Stimulated activated CD4-positive, alpha-beta T cell treated with anti-CD3 and anti-CD28 coated beads, Interleukin-4, amount 100 ng/mL, for 48 hours (primary cell): Measurements from ENCODE around the gene FOXO1.
"Not testable (repeated sequence)": the region's sequence is repeated elsewhere in the genome, so short reads cannot be mapped to it uniquely, and the experiment has no call there.

ENCODE experiments used
- DNase-seq, 2 donors: peaks; one replicate each; pipeline ENCODE4 v3.0.0-alpha.2; 2020; ENCODE audit warnings: low read depth in 2 of 2

FOXO1 gene

GRCh38 chr13:40666045-40666932 lies at the start of gene FOXO1:
FOXO1 (minus strand) TSS chr13:40666641; CDS start chr13:40666212, 429 bp downstream.
- DNase-seq: peak; percentile 79 to 85

- DNase-seq: not testable (repeated sequence)
Measured at GRCh38 chr13:40714433-40714832, 48.0 kb upstream of the FOXO1 start.

GRCh38 chr13:40706439-40706838 lies 40.0 kb upstream of the FOXO1 start:
- no peak for DNase-seq

- DNase-seq: no peak
Measured at GRCh38 chr13:40697711-40698110, 31.3 kb upstream of the FOXO1 start.

DNA sequence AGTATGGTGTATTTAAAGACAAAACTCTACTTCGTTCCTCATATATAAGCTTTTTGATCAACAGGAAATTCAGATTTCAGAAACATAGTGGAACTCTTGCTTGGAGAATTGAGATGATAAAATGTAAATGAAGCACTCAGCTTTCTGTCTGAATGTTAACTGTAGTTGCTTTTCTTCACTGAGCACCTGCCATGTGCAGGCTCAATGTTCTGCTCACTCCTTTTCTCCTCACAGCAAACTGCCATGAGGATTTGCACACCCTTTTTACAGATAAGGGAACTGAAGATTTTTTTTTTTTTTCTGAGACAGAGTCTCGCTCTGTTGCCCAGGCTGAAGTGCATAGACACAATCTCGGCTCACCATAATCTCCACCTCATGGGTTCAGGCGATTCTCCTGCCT lies 28.0 kb upstream of the FOXO1 start:
- DNase-seq: no peak

- no peak for DNase-seq
Measured at GRCh38 chr13:40692946-40693345, 26.5 kb upstream of the FOXO1 start.

- no peak for DNase-seq
Measured at GRCh38 chr13:40688781-40689180, 22.3 kb upstream of the FOXO1 start.

DNA sequence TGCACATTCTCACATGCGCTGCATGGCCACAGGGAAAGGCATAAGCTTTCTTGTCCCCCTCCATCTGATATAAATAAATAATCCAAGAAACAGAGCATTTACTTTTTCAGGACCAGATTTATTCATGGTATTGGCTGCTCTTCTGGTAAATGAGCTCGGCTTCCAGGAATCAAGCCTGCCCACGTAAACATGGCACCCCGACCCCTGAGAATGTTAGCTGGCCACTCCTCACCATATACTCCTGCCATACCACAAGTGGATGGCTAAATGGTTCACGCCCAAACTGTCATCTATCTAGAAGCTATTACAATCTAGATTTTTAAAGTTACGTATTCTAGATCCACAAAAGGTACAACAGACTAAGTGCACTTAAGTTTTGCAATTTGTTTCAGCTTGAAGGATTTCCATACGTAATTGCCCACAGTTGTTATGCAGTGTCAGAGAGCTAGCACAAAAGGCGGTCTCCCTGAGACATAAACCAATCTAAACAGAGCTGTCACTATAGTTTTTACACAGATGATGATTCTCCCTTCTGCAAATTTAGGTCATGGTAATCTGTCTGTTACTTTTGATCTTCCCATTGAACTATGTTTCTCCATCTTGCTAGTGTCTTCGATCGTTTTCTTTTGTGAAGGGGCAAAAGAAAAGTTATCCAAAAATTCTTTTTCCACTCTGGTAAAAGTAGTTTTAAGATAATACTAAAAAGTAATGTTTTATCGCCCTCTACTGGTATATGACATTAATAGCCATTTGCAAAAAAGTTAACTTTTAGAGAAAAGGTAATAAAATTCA lies 16.2 kb upstream of the FOXO1 start:
- no peak for DNase-seq

GRCh38 chr13:40681341-40682146 lies 15.1 kb upstream of the FOXO1 start:
- no peak for DNase-seq

- no peak for DNase-seq
Measured at GRCh38 chr13:40680659-40681323, 14.3 kb upstream of the FOXO1 start.

GRCh38 chr13:40679480-40679985 lies 13.1 kb upstream of the FOXO1 start:
- DNase-seq: no peak

DNA sequence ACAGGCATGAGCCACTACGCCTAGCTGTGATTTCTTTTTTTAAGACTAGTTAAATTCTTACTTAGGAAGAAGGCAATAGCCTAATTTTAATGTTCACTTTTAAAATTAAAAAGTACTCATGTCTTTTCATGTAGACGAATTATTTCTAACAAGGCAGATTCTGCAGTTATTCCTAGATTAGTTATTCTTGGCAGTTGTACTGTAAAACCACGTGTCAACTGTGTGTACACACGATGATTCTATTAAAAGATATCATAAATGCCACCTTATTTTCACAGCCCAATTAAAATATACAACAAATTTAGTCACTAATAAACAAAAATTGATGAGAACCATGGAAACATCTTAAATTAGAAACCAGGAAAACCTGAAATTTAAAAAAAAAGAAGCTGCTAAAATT lies 10.6 kb upstream of the FOXO1 start:
- no peak for DNase-seq

DNA sequence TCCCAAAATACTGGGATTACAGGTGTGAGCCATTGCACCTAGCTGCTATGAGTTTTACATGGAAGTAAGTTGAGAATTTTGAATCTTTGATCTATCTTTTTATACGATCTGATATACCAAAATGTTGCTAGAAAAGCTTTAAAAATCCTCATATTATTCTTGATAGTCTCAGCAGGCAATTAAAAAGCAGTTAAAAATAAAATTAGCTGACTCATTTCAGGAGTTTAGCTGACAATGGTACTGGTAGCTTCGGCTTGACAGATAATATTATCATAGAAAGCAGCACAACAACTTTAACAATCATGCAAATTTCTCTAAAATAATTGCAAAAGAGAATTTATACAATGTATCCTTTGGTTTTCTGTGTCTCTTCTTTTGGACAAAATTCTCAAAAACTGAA lies 9.6 kb upstream of the FOXO1 start:
- DNase-seq: no peak

DNA sequence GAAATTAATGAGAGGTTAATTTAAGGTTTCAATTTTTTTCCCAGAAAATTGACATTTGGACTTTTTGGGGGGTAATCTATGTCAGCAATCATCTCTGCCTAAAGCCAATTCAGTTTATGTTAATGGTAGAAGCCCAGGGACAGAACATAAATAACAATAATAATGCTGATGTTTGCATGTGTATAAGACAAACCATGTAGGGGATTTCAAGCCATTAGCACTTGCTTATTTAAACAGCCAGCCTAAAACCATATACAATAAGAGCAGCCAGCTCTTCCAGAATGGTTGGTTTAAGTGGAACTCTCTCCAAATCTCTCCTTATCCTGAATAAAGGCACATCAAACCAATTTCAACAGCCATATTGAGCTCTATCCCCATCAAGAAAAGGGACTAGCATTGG lies 7.0 kb upstream of the FOXO1 start:
- no peak for DNase-seq

DNA sequence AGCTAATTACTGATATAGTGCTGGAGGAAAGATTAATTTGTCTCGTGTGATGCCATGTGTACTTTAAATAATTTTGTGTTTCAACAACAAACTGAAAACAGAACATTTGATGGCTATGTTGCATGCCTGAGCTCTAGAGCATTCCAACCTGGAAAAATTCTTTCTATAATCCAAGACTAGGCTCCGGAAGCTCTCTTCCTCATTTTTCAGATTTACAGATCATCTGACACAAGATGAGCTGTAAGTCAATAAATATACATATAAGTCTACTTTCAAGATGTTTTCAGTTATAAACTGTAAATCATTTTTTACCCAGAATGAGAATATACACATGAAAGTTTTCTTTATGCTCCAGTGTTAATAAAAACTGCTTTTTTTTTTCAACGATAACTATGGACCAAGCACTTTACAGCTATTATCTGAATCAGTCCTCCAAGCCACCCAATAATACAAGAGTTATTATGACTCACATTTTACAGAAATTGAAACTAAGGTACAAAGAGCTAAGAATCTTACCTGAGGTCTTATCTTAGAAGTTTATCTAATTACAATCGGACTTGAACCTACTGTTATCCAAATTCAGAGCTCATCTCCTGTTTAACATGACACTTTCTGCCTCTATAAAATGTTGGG lies 6.4 kb upstream of the FOXO1 start:
- no peak for DNase-seq

- DNase-seq: no peak
Measured at GRCh38 chr13:40671956-40672764, 5.7 kb upstream of the FOXO1 start.

DNA sequence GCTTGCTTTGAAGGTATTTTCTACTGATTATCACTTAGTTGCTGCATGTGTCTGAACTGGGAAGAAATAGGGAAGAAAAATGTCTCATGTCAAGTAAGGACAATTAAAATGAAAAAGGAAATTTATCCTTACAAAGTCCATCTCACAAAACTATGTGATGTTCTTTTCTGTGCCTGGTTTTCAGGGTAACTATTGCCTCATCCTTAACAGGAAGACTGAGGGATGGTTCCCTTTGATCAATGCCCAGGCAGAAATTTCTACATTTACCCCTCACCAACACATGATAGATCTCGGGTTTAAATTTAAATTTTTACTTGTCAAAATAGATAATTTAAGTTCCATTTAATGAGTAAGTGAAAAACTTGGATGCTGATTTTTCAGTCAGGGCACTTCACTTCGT lies 3.9 kb upstream of the FOXO1 start:
- no peak for DNase-seq

DNA sequence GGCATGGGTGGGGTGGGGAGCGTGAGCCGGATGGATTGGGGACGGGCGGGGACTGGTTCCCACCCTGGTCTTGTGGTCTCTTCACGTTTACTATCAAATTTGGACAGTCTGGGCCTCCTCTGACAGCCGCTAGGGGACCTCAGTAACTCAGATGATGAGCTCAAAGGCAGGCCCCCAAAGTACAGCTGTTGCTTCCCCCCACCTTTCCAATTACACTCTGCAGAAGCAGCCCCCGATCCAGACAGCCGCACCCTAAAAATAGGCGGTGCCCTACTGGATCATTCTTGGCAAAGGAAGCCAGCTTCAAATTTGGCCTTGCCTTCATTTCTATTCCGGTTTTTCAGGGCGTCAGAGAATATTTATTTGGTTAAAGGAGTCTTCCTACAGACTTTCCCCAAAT lies 1.9 kb upstream of the FOXO1 start:
- no peak for DNase-seq

GRCh38 chr13:40667622-40667978 lies 1.2 kb upstream of the FOXO1 start:
- no peak for DNase-seq
